Mesangial cell (primary cell): ENCODE measurements around the gene NUSAP1. TPM values are rescaled to one million over a fixed set of nuclear protein-coding genes. Genes with fewer than 3 reads are reported as not detected.

ENCODE experiments used
- total RNA-seq: library from RNA; depleted of rRNA; stranded (reverse); fragments of >200 nt; gene quantifications from 2 replicates; pipeline ENCODE4 v1.2.3, GENCODE V29; 2015

The NUSAP1 gene
- 9.6 and 118 TPM in 2 replicates for total RNA-seq

GRCh38 chr15:41332194-41333025 is at the start of gene NUSAP1, which contains the start of gene OIP5:
Gene NUSAP1 (plus strand): TSS chr15:41332881. CDS start chr15:41332958, 77 bp downstream.
Gene OIP5 (minus strand): TSS chr15:41332591. CDS start chr15:41332561, 30 bp downstream.

GRCh38 chr15:41416742-41417417 is 84.2 kb downstream of the NUSAP1 start, which contains the start of gene RTF1:
Gene RTF1 (plus strand): TSS chr15:41417095. CDS start chr15:41417116, 21 bp downstream.

Other genes with a start within 250 kb of the NUSAP1 start
- gene INO80, start 216.6 kb upstream of the NUSAP1 start, total RNA-seq, result 17.6 and 33.4 TPM in 2 replicates
- under 0.01 TPM in 1 of 2 replicates, not detected in the other for gene EXD1, start 102.1 kb upstream of the NUSAP1 start, total RNA-seq
- 99.9 and 182 TPM in 2 replicates for gene CHP1, start 101.6 kb upstream of the NUSAP1 start, total RNA-seq
- gene OIP5, start 290 bp upstream of the NUSAP1 start, total RNA-seq, result 1.8 and 27.9 TPM in 2 replicates
- 11.5 and 13.9 TPM in 2 replicates for gene NDUFAF1, start 69.6 kb downstream of the NUSAP1 start, total RNA-seq
- gene RTF1, start 84.2 kb downstream of the NUSAP1 start, total RNA-seq, result 14.3 and 15.0 TPM in 2 replicates
- 5.4 and 8.4 TPM in 2 replicates for gene ITPKA, start 161.0 kb downstream of the NUSAP1 start, total RNA-seq
- gene LTK, start 180.9 kb downstream of the NUSAP1 start, total RNA-seq, result 0.33 and 1.4 TPM in 2 replicates
- 20.7 and 28.4 TPM in 2 replicates for gene RPAP1, start 211.4 kb downstream of the NUSAP1 start, total RNA-seq
- 11.7 and 13.1 TPM in 2 replicates for gene TYRO3, start 226.3 kb downstream of the NUSAP1 start, total RNA-seq